K562 (cell line): ENCODE measurements around the gene DGCR6L. TPM values are rescaled to one million over a fixed set of nuclear protein-coding genes. Genes with fewer than 3 reads are reported as not detected.
A peak's percentile ranks its signal among the peaks of the same experiment; 100 is the strongest.

ENCODE experiments used
- CTCF ChIP-seq, 3 experiments: IDR thresholded peaks in 2 of 3; conservative IDR thresholded peaks in 1 of 3; 2 replicates each; pipeline ENCODE4 v1.5.1; 2011 to 2012; ENCODE audit warnings: low read length in 3 of 3, mild to moderate bottlenecking in 3 of 3, control low read depth in 2 of 3, improper control_type of control experiment in 1 of 3, inconsistent platforms in 1 of 3, low read depth in 1 of 3, mixed read lengths in 1 of 3, moderate library complexity in 1 of 3; ENCODE audit not compliant: insufficient read depth in 2 of 3
- HDAC2 ChIP-seq: fragments of 450-650 bp; IDR thresholded peaks from 2 replicates; pipeline ENCODE4 v1.6.1; 2016; ENCODE audit warnings: mild to moderate bottlenecking
- KLF13 ChIP-seq: fragments of 450-650 bp; IDR thresholded peaks from 2 replicates; pipeline ENCODE4 v1.6.1; 2016; ENCODE audit warnings: missing genetic modification characterization, low read depth, mild to moderate bottlenecking, missing compliant biosample characterization, moderate library complexity, borderline replicate concordance
- MXD1 ChIP-seq: fragments of 250-450 bp; sonication (Bioruptor Pico); IDR thresholded peaks from 2 replicates; pipeline ENCODE4 v1.8.0; 2021; ENCODE audit warnings: borderline replicate concordance, mild to moderate bottlenecking, moderate library complexity; ENCODE audit not compliant: poor library complexity, severe bottlenecking
- MYC ChIP-seq, 2 experiments: fragments of 250-450 bp in 1 of 2; sonication (Bioruptor Pico) in 1 of 2; IDR thresholded peaks; 2 replicates each; pipeline versions ENCODE4 v1.5.1 to v1.6.1; 2012 to 2021; ENCODE audit warnings: low read depth in 2 of 2, borderline replicate concordance in 1 of 2, improper control_type of control experiment in 1 of 2, low read length in 1 of 2, mild to moderate bottlenecking in 1 of 2, moderate library complexity in 1 of 2
- NEUROD1 ChIP-seq: fragments of 150-350 bp; IDR thresholded peaks from 2 replicates; pipeline ENCODE4 v1.6.1; 2014; ENCODE audit warnings: borderline replicate concordance, low read length, low read depth; ENCODE audit not compliant: partially characterized antibody
- SMARCA5 ChIP-seq: fragments of 450-650 bp; IDR thresholded peaks from 2 replicates; pipeline ENCODE4 v1.6.1; 2016
- SMC3 ChIP-seq: conservative IDR thresholded peaks from 2 replicates; pipeline ENCODE4 v1.6.1; 2011; ENCODE audit warnings: low read depth, low read length, improper control_type of control experiment; ENCODE audit not compliant: insufficient read depth
- TARDBP ChIP-seq: fragments of 450-650 bp; IDR thresholded peaks from 2 replicates; pipeline ENCODE4 v1.6.1; 2016
- polyA plus RNA-seq, 8 experiments: library from polyadenylated mRNA; depleted of rRNA in 4 of 8; stranded (reverse) in 5 of 8; unstranded in 3 of 8; fragments of >200 nt; fragmentation: Nextera tagmentation in 2 of 8; fragmentation: Illumina TruSeq in 1 of 8; extraction: Ambion mirVana in 2 of 8; extraction: Trizol in 1 of 8; gene quantifications; 2 replicates each; pipeline versions ENCODE4 v1.2.1 to v1.2.3, GENCODE V29; 2011 to 2014; ENCODE audit warnings: inconsistent platforms in 1 of 8, missing spikeins in 1 of 8
- total RNA-seq, 7 experiments: library from RNA; depleted of rRNA in 6 of 7; stranded (reverse); fragments of >200 nt in 6 of 7; fragmentation: Illumina TruSeq in 2 of 7; extraction: Trizol in 2 of 7; gene quantifications; 2 replicates each; pipeline versions ENCODE4 v1.2.1 to v1.2.3, GENCODE V29; 2011 to 2021; ENCODE audit warnings: low replicate concordance in 1 of 7
- TF ChIP-seq, protein P1 (sequence below): sonication (generic); formaldehyde crosslinking; IDR thresholded peaks from 2 replicates; pipeline ENCODE4 v1.8.0; 2023; ENCODE audit warnings: missing genetic modification reagents, mild to moderate bottlenecking, borderline replicate concordance
- TF ChIP-seq, protein P2 (sequence below): sonication (generic); formaldehyde crosslinking; IDR thresholded peaks from 2 replicates; pipeline ENCODE4 v1.8.0; 2023; ENCODE audit warnings: mild to moderate bottlenecking, missing genetic modification reagents

Gene DGCR6L
- total and polyA plus RNA-seq, 9 of the 15 experiments (the other 6 are each of a cell fraction or from before 2014, with no cell fraction given): 3.6 to 151 (median 51.0) TPM

DNA sequence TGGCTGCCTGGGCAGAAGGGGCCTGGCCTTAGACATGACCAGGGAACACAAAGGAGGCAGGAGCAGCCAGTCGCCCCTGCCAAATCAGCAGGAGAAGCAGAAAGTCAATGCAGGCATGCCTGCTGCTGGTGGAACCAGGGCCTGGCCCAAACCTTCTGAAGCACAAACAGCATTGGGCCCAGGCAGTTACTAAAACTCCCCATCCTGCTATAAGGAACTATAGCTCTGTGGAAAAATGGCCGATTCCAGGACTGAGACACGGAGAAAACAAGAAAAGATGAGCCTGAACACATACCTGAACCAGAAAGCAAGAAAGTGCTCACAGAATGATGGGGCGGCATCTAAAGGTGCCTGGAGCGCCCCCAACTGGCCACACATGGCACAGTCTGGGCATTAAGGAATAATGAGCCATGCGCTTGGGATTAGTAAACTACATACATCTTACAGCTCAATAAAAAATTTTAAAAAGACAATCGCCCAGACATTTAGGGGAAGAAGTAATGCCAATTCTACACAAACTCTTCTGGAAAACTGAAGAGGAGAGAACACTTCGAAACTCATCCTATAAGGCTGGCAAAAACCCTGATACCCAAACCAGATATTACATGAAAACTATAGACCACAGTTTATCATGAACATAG is 2.3 kb downstream of the DGCR6L start (continued):
- TF ChIP-seq MYC (IDR thresholded peaks at IDR 0.05; ENCODE audit: low read depth, low read length) (peak; percentile 64), MYC (CRISPR knock-in tag; IDR thresholded peaks at IDR 0.05; ENCODE audit: borderline replicate concordance, low read depth) (peak; percentile 63; the same call in 1 of the 2 replicates), SMARCA5 (peak; percentile 51; the same call in 1 of the 2 replicates), NEUROD1 (peak; percentile 34), SMC3 (peak; percentile 51), KLF13 (tag) (peak; percentile 79; the same call in 1 of the 2 replicates), TARDBP (peak; percentile 31), MXD1 (peak; percentile 36), CTCF (IDR thresholded peaks at IDR 0.05 in 2 of 3, conservative IDR thresholded peaks at IDR 0.05 in 1 of 3; ENCODE audit: insufficient read depth in 2 of 3, low read depth in 1 of 3, low read length in 3 of 3) (peak; percentile 73 to 98 (median 76)), HDAC2 (peak; percentile 41)
- TF ChIP-seq, protein P1, sequence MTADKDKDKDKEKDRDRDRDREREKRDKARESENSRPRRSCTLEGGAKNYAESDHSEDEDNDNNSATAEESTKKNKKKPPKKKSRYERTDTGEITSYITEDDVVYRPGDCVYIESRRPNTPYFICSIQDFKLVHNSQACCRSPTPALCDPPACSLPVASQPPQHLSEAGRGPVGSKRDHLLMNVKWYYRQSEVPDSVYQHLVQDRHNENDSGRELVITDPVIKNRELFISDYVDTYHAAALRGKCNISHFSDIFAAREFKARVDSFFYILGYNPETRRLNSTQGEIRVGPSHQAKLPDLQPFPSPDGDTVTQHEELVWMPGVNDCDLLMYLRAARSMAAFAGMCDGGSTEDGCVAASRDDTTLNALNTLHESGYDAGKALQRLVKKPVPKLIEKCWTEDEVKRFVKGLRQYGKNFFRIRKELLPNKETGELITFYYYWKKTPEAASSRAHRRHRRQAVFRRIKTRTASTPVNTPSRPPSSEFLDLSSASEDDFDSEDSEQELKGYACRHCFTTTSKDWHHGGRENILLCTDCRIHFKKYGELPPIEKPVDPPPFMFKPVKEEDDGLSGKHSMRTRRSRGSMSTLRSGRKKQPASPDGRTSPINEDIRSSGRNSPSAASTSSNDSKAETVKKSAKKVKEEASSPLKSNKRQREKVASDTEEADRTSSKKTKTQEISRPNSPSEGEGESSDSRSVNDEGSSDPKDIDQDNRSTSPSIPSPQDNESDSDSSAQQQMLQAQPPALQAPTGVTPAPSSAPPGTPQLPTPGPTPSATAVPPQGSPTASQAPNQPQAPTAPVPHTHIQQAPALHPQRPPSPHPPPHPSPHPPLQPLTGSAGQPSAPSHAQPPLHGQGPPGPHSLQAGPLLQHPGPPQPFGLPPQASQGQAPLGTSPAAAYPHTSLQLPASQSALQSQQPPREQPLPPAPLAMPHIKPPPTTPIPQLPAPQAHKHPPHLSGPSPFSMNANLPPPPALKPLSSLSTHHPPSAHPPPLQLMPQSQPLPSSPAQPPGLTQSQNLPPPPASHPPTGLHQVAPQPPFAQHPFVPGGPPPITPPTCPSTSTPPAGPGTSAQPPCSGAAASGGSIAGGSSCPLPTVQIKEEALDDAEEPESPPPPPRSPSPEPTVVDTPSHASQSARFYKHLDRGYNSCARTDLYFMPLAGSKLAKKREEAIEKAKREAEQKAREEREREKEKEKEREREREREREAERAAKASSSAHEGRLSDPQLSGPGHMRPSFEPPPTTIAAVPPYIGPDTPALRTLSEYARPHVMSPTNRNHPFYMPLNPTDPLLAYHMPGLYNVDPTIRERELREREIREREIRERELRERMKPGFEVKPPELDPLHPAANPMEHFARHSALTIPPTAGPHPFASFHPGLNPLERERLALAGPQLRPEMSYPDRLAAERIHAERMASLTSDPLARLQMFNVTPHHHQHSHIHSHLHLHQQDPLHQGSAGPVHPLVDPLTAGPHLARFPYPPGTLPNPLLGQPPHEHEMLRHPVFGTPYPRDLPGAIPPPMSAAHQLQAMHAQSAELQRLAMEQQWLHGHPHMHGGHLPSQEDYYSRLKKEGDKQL (CRISPR knock-in tag): peak; percentile 94; the same call in 1 of the 2 replicates
- TF ChIP-seq, protein P2, sequence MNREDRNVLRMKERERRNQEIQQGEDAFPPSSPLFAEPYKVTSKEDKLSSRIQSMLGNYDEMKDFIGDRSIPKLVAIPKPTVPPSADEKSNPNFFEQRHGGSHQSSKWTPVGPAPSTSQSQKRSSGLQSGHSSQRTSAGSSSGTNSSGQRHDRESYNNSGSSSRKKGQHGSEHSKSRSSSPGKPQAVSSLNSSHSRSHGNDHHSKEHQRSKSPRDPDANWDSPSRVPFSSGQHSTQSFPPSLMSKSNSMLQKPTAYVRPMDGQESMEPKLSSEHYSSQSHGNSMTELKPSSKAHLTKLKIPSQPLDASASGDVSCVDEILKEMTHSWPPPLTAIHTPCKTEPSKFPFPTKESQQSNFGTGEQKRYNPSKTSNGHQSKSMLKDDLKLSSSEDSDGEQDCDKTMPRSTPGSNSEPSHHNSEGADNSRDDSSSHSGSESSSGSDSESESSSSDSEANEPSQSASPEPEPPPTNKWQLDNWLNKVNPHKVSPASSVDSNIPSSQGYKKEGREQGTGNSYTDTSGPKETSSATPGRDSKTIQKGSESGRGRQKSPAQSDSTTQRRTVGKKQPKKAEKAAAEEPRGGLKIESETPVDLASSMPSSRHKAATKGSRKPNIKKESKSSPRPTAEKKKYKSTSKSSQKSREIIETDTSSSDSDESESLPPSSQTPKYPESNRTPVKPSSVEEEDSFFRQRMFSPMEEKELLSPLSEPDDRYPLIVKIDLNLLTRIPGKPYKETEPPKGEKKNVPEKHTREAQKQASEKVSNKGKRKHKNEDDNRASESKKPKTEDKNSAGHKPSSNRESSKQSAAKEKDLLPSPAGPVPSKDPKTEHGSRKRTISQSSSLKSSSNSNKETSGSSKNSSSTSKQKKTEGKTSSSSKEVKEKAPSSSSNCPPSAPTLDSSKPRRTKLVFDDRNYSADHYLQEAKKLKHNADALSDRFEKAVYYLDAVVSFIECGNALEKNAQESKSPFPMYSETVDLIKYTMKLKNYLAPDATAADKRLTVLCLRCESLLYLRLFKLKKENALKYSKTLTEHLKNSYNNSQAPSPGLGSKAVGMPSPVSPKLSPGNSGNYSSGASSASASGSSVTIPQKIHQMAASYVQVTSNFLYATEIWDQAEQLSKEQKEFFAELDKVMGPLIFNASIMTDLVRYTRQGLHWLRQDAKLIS (CRISPR knock-in tag): peak; percentile 81; the same call in 1 of the 2 replicates
